HepG2 (cell line): ENCODE results near the gene NRL. TPM values are rescaled to one million over a fixed set of nuclear protein-coding genes. Genes with fewer than 3 reads are reported as not detected.

Experiments used
- BCL6 ChIP-seq: IDR thresholded peaks from 2 replicates; pipeline ENCODE4 v1.6.1; 2016; ENCODE audit warnings: missing genetic modification reagents, missing compliant biosample characterization
- DNMT3B ChIP-seq: conservative IDR thresholded peaks from 2 replicates; pipeline ENCODE4 v1.6.1; 2016; ENCODE audit warnings: missing biosample characterization, control low read depth
- EEA1 ChIP-seq: sonication (generic); formaldehyde crosslinking; IDR thresholded peaks from 2 replicates; pipeline ENCODE4 v1.5.1; 2020; ENCODE audit warnings: mild to moderate bottlenecking, missing genetic modification reagents, borderline replicate concordance
- PHF20 ChIP-seq: sonication (generic); formaldehyde crosslinking; IDR thresholded peaks from 2 replicates; pipeline ENCODE4 v1.5.0; 2020; ENCODE audit warnings: mild to moderate bottlenecking, missing genetic modification reagents
- RNF219 ChIP-seq: sonication (generic); formaldehyde crosslinking; IDR thresholded peaks from 2 replicates; pipeline ENCODE4 v1.5.0; 2020; ENCODE audit warnings: mild to moderate bottlenecking, missing genetic modification reagents
- STAG1 ChIP-seq: sonication (generic); formaldehyde crosslinking; IDR thresholded peaks from 2 replicates; pipeline ENCODE4 v1.4.0; 2020; ENCODE audit warnings: missing genetic modification reagents
- TBX2 ChIP-seq: sonication (generic); formaldehyde crosslinking; IDR thresholded peaks from 2 replicates; pipeline ENCODE4 v1.5.0; 2020; ENCODE audit warnings: missing genetic modification reagents, mild to moderate bottlenecking, borderline replicate concordance
- ZHX2 ChIP-seq, 2 experiments: sonication (generic) in 1 of 2; formaldehyde crosslinking in 1 of 2; IDR thresholded peaks; 2 replicates each; pipeline versions ENCODE4 v1.6.1 to v1.9.0; 2014 to 2022; ENCODE audit warnings: antibody characterized with exemption in 1 of 2, borderline replicate concordance in 1 of 2, inconsistent platforms in 1 of 2, low read depth in 1 of 2, missing genetic modification reagents in 1 of 2
- ZNF512 ChIP-seq: sonication (generic); formaldehyde crosslinking; IDR thresholded peaks from 2 replicates; pipeline ENCODE4 v1.4.0; 2020; ENCODE audit warnings: mild to moderate bottlenecking, missing genetic modification reagents
- ZNF678 ChIP-seq: sonication (generic); formaldehyde crosslinking; IDR thresholded peaks from 2 replicates; pipeline ENCODE4 v1.4.0; 2020; ENCODE audit warnings: mild to moderate bottlenecking, missing genetic modification reagents
- polyA plus RNA-seq, 8 experiments: library from polyadenylated mRNA; depleted of rRNA in 3 of 8; stranded (reverse) in 7 of 8; unstranded in 1 of 8; fragments of >200 nt; fragmentation: Illumina TruSeq in 4 of 8; extraction: Trizol in 4 of 8; gene quantifications; 2 replicates each; pipeline versions ENCODE4 v1.2.1 to v1.2.3, GENCODE V29; 2011 to 2016; ENCODE audit warnings: low read depth in 4 of 8, missing spikeins in 1 of 8, mixed read lengths in 1 of 8; ENCODE audit not compliant: insufficient read depth in 1 of 8
- total RNA-seq, 5 experiments: library from RNA; depleted of rRNA; stranded (reverse); fragments of >200 nt; fragmentation: Illumina TruSeq; extraction: Trizol; gene quantifications; 2 replicates each; pipeline ENCODE4 v1.2.3, GENCODE V29; 2016; ENCODE audit warnings: low read depth in 1 of 5
- TF ChIP-seq, protein P1 (sequence below): sonication (generic); formaldehyde crosslinking; IDR thresholded peaks from 2 replicates; pipeline ENCODE4 v1.5.1; 2020; ENCODE audit warnings: mild to moderate bottlenecking, missing genetic modification reagents, borderline replicate concordance

Gene NRL
- total and polyA plus RNA-seq, 2 of the 13 experiments (the other 11 are each of a cell fraction or from before 2014, with no cell fraction given): 2.5 to 4.7 TPM

DNA sequence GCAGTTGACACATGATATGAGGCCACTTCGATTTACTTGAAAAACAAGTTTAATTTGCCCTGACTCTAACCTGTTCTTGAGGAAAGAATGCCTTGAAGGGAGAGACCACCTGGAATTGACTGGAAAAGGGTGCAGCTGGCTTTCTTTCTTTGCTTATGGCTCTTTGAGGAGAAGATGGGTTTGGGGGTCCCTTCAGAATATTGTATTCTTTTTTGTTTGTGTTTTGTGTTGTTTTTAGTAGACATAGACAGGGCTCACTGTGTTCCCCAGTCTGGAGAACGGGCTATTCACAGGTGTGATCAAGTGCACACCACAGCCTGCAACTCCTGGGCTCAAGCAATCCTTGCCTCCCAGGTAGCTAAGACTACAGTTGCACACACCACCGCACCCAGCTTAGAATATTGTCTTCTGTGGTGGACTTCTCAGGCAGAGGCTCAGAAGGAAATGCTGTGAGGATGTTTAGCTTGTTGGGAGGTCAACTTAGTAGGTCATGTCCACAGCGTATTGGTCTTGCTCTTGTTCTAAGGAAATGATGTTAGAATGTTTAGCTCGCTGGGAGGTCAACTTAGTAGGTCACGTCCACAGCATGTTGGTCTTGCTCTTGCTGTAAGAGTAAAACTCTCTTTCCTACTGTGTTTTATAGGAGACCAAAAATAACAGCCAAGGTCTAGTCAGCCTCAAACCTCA is 1.5 kb upstream of the NRL start (continued):
- TF ChIP-seq ZHX2 (IDR thresholded peaks at IDR 0.05; ENCODE audit: low read depth): no peak
- no peak for TF ChIP-seq ZHX2 (CRISPR knock-in tag; IDR thresholded peaks at IDR 0.05; ENCODE audit: borderline replicate concordance)
- TF ChIP-seq TBX2: no peak
- 0 out of 2 replicates have a peak, but pooled peaks have one; percentile 50 for TF ChIP-seq ZNF512 (CRISPR knock-in tag)
- TF ChIP-seq RNF219 (CRISPR knock-in tag): no peak
- TF ChIP-seq, protein P1, sequence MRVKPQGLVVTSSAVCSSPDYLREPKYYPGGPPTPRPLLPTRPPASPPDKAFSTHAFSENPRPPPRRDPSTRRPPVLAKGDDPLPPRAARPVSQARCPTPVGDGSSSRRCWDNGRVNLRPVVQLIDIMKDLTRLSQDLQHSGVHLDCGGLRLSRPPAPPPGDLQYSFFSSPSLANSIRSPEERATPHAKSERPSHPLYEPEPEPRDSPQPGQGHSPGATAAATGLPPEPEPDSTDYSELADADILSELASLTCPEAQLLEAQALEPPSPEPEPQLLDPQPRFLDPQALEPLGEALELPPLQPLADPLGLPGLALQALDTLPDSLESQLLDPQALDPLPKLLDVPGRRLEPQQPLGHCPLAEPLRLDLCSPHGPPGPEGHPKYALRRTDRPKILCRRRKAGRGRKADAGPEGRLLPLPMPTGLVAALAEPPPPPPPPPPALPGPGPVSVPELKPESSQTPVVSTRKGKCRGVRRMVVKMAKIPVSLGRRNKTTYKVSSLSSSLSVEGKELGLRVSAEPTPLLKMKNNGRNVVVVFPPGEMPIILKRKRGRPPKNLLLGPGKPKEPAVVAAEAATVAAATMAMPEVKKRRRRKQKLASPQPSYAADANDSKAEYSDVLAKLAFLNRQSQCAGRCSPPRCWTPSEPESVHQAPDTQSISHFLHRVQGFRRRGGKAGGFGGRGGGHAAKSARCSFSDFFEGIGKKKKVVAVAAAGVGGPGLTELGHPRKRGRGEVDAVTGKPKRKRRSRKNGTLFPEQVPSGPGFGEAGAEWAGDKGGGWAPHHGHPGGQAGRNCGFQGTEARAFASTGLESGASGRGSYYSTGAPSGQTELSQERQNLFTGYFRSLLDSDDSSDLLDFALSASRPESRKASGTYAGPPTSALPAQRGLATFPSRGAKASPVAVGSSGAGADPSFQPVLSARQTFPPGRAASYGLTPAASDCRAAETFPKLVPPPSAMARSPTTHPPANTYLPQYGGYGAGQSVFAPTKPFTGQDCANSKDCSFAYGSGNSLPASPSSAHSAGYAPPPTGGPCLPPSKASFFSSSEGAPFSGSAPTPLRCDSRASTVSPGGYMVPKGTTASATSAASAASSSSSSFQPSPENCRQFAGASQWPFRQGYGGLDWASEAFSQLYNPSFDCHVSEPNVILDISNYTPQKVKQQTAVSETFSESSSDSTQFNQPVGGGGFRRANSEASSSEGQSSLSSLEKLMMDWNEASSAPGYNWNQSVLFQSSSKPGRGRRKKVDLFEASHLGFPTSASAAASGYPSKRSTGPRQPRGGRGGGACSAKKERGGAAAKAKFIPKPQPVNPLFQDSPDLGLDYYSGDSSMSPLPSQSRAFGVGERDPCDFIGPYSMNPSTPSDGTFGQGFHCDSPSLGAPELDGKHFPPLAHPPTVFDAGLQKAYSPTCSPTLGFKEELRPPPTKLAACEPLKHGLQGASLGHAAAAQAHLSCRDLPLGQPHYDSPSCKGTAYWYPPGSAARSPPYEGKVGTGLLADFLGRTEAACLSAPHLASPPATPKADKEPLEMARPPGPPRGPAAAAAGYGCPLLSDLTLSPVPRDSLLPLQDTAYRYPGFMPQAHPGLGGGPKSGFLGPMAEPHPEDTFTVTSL (CRISPR knock-in tag): no peak
- TF ChIP-seq ZNF678 (CRISPR knock-in tag): no peak
- TF ChIP-seq PHF20 (CRISPR knock-in tag): no peak
- no peak for TF ChIP-seq STAG1 (CRISPR knock-in tag)
- no peak for TF ChIP-seq DNMT3B (CRISPR knock-in tag)
- TF ChIP-seq BCL6 (CRISPR knock-in tag): no peak
- no peak for TF ChIP-seq EEA1 (CRISPR knock-in tag)
